ENCODE results near the gene NR4A2. TPM values are rescaled to one million over a fixed set of nuclear protein-coding genes. Genes with fewer than 3 reads are reported as not detected.

The NR4A2 gene
- total RNA-seq, 2 donors from 2014 or later, result 1.2 to 1.6 TPM

- peaks cover 41% of the 10 kb centered on the region for H3K27me3 ChIP-seq (ENCODE audit: control insufficient read depth, insufficient read depth, low read length, poor library complexity, severe bottlenecking)
- 83 to 97% methylated on average over 1 of the region's 1 CpG for WGBS, 2 experiments (ENCODE audit: insufficient coverage in 1 of 2, insufficient read length in 1 of 2)
- H3K36me3 ChIP-seq (ENCODE audit: control insufficient read depth, insufficient read depth, low read length), result no peaks in the 10 kb centered on the region
- no peaks in the 10 kb centered on the region for H3K36me3 Mint-ChIP-seq (ENCODE audit: low read depth)
- DNase-seq, result no peak
- peaks cover 11% of the 10 kb centered on the region for H3K4me1 Mint-ChIP-seq
- H3K4me1 ChIP-seq (ENCODE audit: control insufficient read depth, insufficient read depth, low read length), result no peaks in the 10 kb centered on the region
- H3K27me3 Mint-ChIP-seq (ENCODE audit: insufficient read depth), result peaks cover 39% of the 10 kb centered on the region
- H3K27ac ChIP-seq (ENCODE audit: low read depth, low read length), result no peak overlapping the region
- H3K27ac Mint-ChIP-seq, result no peak overlapping the region
- H3K9ac ChIP-seq (ENCODE audit: extremely low read depth, low read length, poor library complexity, severe bottlenecking), result no peak overlapping the region
- H3K9me3 Mint-ChIP-seq, result no peaks in the 10 kb centered on the region
- no peak overlapping the region for H3K4me3 ChIP-seq (ENCODE audit: low read length)
- H3K9me3 ChIP-seq (ENCODE audit: control insufficient read depth, low read length), result no peaks in the 10 kb centered on the region
- H3K4me3 Mint-ChIP-seq, result no peak overlapping the region
- no peak for TF ChIP-seq CTCF (conservative IDR thresholded peaks at IDR 0.05)
Observed at GRCh38 chr2:156309917-156310316, 22.6 kb downstream of the NR4A2 start.

DNA sequence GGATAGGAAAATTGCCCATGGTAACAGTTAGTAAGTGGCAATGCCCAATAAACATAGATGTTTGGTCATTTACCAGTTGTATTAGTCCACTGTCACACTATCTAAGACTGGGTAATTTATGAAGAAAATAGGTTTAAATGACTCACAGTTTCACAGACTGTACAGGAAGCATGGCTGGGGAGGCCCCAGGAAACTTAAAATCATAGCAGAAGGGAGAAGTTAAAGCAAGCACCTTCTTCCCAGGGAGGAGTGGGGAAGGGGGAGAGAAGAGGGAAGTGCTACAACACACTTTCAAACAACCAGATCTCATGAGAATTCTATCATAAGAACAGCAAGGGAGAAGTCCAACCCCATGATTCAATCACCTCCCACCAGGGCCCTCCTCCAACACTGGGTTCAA lies 23.4 kb downstream of the NR4A2 start:
- peaks cover 11% of the 10 kb centered on the region for H3K4me1 Mint-ChIP-seq
- H3K27ac Mint-ChIP-seq, result no peak overlapping the region
- no peaks in the 10 kb centered on the region for H3K36me3 Mint-ChIP-seq (ENCODE audit: low read depth)
- Histone ChIP-seq H3K27ac (ENCODE audit: low read depth, low read length) (no peak overlapping the region), H3K9ac (ENCODE audit: extremely low read depth, low read length, poor library complexity, severe bottlenecking) (no peak overlapping the region), H3K4me1 (ENCODE audit: control insufficient read depth, insufficient read depth, low read length) (no peaks in the 10 kb centered on the region), H3K4me3 (ENCODE audit: low read length) (no peak overlapping the region), H3K27me3 (ENCODE audit: control insufficient read depth, insufficient read depth, low read length, poor library complexity, severe bottlenecking) (peaks cover 33% of the 10 kb centered on the region), H3K36me3 (ENCODE audit: control insufficient read depth, insufficient read depth, low read length) (no peaks in the 10 kb centered on the region), H3K9me3 (ENCODE audit: control insufficient read depth, low read length) (no peaks in the 10 kb centered on the region)
- H3K4me3 Mint-ChIP-seq, result no peak overlapping the region
- no peak for DNase-seq
- peaks cover 1% of the 10 kb centered on the region for H3K9me3 Mint-ChIP-seq
- H3K27me3 Mint-ChIP-seq (ENCODE audit: insufficient read depth), result peaks cover 31% of the 10 kb centered on the region
- TF ChIP-seq CTCF (conservative IDR thresholded peaks at IDR 0.05), result no peak

DNA sequence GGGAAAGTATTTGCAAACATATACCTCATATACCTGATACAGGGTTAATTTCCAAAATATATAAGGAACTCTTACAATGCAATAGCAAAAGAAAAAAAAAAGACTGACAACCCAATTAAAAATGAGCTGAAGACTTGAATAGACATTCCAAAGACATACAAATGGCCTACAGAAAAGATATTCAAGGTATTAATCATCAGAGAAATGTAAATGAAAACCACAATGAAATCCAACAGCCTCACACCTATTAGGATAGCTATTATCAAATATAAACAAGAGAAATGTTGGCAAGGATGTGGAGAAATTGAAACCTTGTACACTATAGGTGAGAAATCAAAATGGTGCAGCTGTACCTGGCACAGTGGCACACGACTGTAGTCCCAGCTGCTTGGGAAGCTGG lies 25.7 kb downstream of the NR4A2 start:
- H3K4me1 Mint-ChIP-seq, result peaks cover 8% of the 10 kb centered on the region
- no peak overlapping the region for H3K4me3 Mint-ChIP-seq
- Histone ChIP-seq H3K4me1 (ENCODE audit: control insufficient read depth, insufficient read depth, low read length) (peaks cover 2% of the 10 kb centered on the region), H3K4me3 (ENCODE audit: low read length) (no peak overlapping the region), H3K9me3 (ENCODE audit: control insufficient read depth, low read length) (no peaks in the 10 kb centered on the region), H3K27me3 (ENCODE audit: control insufficient read depth, insufficient read depth, low read length, poor library complexity, severe bottlenecking) (peaks cover 14% of the 10 kb centered on the region), H3K9ac (ENCODE audit: extremely low read depth, low read length, poor library complexity, severe bottlenecking) (no peak overlapping the region), H3K27ac (ENCODE audit: low read depth, low read length) (no peak overlapping the region), H3K36me3 (ENCODE audit: control insufficient read depth, insufficient read depth, low read length) (no peaks in the 10 kb centered on the region)
- H3K27ac Mint-ChIP-seq, result no peak overlapping the region
- H3K9me3 Mint-ChIP-seq, result peaks cover 1% of the 10 kb centered on the region
- 60 to 94% methylated on average over 1 of the region's 1 CpG for WGBS, 2 experiments (ENCODE audit: insufficient coverage in 1 of 2, insufficient read length in 1 of 2)
- peaks cover 24% of the 10 kb centered on the region for H3K27me3 Mint-ChIP-seq (ENCODE audit: insufficient read depth)
- no peak for TF ChIP-seq CTCF (conservative IDR thresholded peaks at IDR 0.05)
- no peaks in the 10 kb centered on the region for H3K36me3 Mint-ChIP-seq (ENCODE audit: low read depth)
- no peak for DNase-seq
